Anterior cingulate cortex (tissue), 58 donors: Measurements from ENCODE around the gene COPE.
A peak's percentile ranks its signal among the peaks of the same experiment; 100 is the strongest.

ENCODE experiments used
- DNase-seq, 58 donors: peaks; one replicate each; lab custom pipeline; 2025; lab: John Stamatoyannopoulos, UW

The COPE gene

DNA sequence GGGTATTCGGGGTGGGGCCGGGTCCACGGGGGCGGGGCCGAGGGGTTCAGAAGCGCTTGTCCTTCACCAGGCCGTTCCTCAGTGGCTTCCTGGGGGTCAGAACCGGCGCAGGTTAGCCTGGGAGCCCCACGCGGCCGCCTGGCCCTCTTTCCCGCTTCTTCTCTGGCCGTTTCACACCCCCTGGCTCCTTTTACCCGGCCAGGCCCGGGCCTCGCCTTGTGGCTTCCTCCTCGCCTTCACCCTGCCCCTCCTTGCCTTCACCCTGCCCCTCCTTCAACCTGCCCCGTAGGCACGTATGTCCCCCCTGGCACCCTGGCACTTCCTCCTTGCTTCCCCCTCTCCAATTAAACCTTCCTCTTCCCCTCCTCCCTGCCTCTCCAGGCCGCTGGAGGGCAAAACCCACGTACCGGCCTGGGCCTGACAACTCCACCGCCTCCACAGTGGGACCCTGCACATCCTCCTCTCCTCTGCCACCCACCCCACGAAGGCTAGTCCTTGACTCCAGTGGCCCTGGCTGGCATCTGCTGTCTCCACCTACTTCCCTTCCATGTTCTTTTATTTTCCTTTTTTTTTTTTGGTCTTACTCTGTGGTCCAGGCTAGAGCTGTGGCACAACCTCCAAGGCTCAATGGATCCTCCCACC is 48.5 kb downstream of the COPE start:
- no peak for DNase-seq

DNA sequence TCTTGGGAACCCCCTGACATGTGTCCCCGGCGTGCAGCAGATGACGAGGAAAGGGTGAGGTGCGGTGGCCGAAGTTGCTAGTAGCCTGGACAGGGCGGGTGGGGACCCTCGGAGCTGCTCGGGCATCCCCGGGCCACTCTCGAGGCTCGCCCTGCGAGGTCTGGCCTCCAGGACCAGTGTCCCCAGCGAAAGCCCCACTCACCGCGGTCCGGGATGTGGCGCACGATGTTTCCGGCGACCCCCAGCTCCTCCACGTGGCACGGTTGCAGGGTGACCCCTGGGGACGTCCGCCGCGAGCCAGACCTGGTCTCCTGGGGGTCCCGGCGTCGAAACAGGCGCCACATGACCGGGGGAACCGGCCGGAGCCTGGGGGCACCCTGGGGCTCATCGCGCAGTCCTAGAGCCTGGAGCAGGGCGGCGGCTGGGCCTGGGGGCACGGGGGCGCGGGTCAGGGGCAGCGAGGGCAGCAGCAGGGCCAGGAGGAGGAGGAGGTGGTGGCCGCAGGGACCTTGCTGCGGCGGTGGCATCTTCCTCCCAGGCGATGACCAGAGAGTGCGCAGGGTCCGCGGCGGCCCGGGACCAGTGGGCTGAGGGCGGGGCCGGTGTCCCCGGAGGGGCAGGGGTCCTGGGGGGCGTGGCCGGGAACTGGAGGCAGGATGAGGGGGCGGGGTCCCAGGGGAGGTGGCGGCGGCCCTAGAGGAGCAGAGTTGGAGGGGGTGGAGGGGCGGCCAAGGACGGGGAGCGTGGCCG is 49.2 kb downstream of the COPE start:
- DNase-seq: peak in 2 of 58 donors; percentile 19 to 21

DNA sequence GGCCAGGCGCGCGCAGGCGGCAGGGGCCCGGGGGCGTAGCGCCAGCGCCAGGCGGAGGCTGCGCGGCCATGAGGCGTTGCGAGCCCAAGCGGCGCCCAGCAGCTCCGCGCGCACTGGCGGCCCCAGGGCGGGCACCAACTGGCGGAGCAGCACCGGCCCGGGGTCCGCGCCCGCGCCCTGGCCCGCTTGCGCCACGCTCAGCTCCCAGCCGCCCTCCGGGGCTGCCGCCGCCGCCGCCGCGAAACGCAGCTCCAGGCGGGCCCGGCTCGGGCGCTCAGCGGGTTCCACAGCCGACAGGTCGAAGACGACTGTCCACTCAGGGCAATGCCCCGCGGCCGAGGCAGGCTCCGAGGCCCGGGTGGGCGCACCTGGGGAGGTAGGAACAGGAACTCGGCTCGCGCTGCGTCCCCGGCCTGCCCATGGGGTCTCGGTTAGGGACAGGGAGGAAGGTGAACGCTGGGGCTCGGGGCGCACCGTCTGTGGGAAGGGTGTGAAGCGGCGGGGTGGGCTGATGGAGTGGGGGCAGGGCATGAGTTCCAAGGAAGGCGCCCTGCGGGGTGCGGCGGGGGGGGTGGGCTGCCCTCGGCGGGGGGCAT is 50.1 kb downstream of the COPE start:
- DNase-seq: no peak

DNA sequence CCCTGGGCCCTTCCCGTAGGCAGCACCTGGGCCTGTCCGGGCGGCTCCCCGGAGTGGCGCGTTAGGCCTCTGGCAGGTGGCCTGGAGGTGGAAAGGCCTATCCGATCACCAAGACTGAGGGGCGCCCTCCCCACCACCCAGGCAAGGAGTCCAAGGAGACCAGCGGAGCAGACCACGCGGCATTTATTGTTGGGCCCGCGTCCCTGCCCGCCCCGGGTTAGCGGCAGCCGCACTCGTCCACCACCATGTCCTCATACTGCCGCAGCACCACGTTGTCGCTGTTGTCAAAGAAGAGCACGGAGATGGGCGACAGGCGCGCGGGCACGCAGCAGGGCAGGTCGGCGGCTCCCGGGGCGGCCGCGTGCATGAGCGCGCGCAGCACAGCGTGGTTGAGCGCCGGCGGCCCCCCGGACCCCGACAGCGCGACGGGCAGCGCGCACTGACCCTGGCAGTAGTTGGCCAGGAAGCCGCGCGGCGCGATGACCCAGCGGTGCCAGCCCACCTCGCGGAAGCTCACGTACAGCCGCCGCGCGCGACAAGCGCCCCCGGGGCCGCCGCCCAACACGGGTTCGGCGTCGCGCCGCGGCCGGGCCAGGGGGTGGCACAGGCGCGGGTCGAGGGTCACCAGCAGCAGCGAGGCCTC is 50.7 kb downstream of the COPE start:
- DNase-seq: peak in 6 of 58 donors; percentile 16 to 58 (median 35)

DNA sequence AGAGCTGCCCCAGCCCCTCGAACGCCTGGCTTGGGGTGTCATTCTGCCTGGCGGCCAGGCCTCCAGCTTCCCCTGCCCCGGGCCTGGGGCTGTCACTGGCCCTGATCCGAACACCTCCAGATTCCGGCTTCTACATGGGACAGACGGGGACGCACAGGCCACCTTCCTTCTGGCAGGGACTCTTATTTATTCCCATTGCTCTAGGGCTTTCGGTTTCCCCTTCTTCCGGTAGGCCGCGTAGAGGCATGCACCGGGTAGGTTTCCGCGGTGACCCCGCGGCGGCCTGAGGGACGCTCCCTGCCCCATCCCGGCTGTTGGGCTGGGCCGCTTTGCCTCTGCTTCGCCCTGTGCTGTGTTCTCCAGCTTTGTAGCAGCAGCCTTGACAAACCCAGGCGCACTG is 51.4 kb downstream of the COPE start:
- peak in 1 of 58 donors; percentile 27 for DNase-seq

DNA sequence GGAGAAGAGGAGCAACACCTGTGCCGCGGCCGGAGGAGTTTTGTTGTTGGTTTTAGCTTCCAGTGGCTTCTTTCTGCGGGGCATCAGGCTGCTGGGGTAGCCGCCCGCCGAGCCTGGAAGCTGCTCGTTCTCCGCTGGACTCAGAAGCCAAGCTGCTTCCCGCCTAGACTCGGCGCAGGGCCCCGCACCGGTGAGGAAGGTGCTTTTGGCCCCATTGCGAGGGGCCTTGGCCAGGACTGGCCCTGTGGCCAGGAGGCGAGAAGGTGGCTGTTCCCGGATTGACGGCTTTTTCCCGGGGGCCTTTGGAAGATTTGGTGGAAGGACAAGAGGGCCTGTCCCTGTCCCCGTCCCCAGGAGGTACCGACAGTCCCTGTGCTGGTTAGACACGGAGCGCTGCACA is 52.0 kb downstream of the COPE start:
- DNase-seq: no peak

DNA sequence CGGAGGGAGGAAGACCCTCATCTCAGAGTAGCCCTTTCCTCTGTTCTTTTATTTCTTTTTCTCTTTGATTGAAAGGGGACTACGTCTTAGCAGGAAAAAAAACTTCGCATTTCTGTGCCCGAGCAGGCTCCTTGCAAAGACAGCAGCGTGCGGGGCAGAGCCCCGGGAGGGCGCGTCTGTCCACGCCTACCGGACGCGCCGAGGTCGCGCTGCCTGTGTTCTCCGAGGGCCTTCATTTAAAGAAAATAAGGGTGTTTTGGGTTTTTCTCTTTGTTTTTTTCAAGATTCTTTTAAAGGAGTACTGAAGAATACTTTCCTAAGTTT is 52.4 kb downstream of the COPE start:
- DNase-seq: no peak

DNA sequence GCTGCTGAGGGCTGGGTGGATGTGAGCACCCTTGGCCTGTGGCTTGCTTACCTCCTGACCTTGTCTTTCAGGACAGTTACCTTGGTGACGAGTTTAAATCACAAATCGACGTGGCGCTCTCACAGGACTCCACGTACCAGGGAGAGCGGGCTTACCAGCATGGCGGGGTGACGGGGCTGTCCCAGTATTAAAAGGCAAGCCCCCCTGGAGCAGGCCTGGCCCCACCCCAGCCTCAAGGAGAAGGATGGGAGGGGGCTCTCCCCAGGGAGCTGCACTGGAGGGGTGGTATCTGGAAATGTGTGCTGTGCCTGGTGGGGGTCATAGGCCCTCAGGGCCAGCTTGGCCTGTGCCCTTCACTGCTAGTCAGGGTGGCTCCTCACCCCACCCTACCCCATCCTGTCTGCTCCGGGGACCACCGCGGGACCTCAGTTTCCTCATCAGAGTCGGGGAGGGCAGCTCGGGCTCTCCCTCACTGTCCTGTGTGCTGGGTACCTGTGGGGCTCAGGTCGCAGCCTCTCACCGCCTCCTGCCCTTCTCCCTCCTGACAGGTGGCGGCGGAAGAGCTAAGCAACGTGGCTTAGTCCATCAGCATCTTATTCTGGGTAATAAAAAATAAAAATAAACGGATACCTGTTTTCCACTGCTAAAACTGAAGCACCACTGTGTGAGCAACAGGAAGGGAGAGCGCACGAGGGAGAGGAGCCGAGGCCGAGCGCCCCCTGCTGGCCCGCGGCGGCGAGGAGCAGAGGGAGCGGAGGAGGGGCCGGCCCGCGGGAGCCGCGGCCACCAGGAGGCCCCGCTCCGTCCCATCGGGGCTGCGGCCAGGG is 53.0 kb downstream of the COPE start:
- peak in 48 of 58 donors; percentile 10 to 75 (median 36) for DNase-seq

DNA sequence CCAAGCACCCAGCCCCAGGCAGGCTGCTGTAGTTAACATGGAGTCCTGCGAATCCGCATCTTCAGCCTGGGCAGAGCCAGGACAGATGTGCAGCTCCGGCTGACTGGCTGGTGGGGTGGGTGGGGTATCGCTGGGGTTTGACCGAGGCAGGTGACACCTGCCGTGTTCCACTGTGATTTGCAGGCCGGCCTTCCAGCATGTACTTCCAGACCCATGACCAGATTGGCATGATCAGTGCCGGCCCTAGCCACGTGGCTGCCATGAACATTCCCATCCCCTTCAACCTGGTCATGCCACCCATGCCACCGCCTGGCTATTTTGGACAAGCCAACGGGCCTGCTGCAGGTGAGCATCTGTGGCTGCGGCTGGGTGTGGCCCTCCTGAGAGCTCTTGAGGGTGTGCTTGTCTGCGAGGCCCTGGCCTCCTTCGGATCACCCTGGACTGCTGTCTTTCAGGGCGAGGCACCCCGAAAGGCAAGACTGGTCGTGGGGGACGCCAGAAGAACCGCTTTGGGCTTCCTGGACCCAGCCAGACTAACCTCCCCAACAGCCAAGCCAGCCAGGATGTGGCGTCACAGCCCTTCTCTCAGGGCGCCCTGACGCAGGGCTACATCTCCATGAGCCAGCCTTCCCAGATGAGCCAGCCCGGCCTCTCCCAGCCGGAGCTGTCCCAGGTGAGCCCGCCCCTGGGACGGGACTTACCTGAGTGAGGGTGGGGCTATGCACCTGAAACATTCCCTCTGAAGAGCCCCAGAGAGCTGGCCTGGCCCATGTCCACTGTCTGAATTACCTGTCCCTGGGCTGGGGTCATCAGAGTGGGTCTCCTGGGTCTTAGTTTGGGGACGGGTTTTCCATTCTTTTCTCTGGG is 53.8 kb downstream of the COPE start:
- DNase-seq: no peak

DNA sequence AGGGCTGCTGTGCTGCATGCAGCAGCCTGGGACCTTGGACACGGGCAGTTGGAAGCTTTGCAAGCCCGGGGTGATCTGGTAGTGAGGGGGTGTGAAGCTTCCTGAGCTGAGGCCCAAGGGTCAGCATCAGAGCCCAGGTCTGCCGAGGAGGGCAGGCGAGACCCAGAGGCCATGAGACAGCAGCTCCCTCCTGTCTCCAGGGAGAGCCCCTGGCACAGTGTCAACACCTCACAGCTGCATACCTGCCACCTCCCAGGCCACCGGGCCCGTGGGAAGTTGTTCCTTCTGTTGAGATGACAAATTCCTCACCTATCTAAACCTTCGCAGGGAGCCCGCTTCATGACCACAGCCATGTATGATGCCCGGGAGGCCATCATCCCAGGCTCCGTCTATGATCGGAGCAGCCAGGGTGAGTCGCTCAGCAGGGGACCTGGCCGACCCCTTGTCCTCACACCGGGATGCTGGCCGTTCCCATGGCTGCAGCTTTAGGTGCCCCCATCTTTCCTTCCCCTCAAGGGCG is 55.3 kb downstream of the COPE start:
- DNase-seq: no peak

DNA sequence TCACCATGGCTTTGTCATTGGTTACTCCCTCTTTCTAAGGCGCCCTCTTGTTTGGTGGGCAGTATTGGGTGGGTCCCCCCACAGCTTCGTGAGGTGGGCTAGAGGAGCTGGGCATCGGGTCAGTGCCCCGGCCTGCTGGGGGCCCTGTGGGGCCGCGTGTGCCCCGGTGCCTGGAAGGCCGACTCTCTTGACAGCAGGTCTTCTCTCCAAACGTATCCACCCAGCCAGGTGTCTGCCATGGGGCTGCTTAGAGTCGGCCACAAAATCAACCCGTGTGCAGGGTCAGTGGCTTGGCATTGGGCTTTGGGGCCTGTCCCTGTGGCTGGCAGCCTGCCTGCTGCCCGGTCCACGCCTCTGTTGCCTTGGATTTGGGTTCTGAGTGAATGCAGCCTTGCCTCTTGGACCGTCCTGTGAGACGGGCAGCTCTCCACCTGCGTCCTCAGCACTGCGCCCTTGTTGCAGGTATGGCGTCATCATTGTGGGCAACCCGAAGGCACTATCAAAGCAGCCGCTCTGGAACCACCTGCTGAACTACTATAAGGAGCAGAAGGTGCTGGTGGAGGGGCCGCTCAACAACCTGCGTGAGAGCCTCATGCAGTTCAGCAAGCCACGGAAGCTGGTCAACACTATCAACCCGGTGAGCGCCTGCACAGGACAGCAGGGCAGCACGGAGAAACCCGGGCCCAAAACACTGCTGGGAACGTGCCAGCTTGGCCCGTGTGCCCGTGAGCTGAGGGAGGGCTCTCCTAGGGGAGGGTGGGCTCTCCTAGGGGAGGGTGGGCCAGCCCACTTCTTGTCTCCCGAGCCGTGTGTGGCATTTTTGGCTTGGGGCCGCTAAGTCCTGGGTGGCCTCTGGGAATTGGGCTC is 56.0 kb downstream of the COPE start:
- DNase-seq: peak in 3 of 58 donors; percentile 17 to 21 (median 18)

DNA sequence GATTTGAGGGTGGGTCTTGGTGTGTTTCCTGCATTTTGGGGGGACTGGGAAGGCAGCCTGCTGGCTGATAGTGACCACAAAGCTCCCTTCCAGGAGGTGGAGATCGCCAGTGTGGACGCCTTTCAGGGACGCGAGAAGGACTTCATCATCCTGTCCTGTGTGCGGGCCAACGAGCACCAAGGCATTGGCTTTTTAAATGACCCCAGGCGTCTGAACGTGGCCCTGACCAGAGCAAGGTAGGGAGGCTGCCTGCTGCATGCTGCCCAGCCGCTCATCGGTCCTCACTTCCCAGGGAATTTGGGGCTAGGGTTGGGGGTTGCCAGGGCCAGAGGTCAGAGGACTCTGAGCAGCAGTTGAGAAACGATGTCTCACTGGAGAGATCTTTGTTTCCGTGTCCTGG is 57.3 kb downstream of the COPE start:
- no peak for DNase-seq

DNA sequence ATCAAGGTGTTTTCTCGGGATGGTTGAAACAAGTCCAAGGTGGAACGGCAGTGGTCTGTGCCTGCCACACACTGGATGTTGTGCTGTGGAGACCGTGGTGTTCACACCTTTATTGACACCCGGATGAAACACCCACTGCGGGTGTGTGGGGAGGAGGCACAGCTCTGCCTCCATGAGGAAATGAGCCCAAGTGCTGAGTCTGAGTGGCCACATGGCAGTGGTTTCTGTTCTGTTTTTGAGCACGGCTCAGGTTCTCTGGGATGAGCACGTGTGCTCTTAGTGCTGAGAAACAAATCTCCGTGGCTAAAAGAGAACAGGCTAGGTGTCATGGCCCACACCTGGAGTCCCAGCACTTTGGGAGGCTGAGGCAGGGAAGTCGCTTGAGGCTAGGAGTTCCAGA is 58.0 kb downstream of the COPE start:
- peak in 1 of 58 donors; percentile 26 for DNase-seq

DNA sequence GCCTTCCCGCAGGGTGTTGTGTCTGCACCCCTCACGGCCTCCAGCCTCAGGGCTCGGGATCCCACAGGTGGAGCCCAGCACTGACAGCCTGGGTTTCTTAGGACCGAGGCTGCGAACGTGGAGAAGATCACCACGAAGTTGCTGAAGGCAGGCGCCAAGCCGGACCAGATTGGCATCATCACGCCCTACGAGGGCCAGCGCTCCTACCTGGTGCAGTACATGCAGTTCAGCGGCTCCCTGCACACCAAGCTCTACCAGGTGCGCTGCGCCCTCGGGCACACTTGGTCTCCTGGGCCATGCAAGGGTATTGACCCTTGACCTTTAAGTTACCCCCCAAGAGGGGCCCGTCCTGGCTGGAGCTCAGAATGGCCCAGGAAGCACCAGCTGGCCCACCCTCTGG is 58.5 kb downstream of the COPE start:
- no peak for DNase-seq

DNA sequence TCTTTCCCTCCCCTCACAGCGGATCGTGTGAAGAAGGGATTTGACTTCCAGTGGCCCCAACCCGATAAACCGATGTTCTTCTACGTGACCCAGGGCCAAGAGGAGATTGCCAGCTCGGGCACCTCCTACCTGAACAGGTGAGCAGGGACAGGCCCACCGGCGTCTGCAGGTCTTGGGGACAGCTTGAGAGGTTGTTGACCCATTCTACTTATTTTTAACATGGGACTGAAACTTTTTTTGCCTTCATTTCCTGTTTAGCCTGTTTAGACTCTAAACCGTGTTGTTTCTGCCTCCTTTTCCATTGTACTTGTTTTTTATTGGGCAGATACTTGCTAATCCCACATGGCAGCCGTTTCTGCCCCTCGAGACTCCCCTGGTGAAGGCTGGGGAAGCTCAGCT is 58.9 kb downstream of the COPE start:
- no peak for DNase-seq

DNA sequence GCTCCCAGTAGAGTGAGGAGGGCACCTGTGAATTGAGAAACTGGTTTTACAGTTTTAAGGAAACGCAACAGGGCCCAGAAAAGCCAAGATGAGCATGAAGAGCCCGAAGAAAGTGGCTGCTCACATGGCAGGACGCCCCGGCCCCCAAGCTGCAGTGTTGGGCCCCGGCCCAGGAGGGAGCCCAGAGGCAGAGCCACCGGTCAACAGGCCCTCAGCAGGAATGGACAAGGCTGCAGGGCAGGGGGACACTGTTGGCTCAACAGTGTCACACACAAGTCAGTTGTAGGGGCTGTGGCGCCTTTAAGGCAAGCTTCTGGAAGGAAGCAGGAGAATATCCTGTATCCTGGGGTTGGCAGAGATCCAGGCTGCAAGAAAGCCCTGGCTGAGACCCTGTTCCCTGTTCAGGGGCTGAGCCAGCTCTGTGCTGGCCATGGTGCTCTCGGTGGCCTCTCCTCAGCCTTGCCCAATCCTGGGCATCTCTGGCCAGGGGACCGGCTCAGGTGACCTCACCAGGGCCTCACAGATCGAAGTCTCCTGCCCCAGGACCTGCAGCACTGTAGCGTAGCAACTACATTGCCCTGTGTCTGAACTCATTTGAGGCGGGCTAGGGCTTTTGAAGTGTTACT is 59.4 kb downstream of the COPE start:
- peak in 8 of 58 donors; percentile 10 to 48 (median 22) for DNase-seq

DNA sequence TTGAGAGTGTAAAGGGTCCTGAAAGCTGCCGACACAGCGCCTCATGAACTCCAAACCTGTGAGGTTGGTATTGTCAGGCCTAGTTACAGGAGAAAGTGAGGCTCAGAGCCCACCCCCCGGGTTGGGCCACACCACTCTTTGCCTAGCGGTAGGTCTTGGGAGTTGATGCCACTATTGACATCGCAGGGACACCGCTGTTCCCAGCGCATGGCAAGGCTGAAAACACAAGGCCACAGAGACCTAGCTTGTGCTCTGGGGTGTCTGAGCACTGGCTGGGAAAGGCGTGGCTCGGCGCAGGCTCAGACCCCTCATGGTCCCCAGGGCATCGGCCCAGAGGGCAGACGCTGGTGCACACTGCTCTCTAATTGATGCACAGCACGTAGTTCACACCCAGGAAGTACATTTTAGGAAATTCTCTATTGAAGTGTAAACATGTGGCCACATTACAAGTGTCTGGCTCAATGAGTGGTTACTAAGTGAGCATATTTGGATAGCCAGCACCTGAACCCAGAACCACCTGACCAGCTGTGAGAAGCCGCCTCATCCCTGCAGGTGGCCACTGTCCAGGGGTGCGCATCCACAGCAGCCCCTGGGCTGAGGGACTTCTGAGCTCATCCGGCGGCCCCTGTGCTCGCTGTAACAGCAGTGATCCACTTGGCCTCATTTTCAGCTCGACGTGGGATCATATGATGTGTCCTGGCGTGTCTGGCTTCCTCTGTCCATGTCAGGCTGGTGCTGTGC is 60.1 kb downstream of the COPE start:
- DNase-seq: no peak
